ENCODE data around the gene HHIPL1. TPM values are rescaled to one million over a fixed set of nuclear protein-coding genes. Genes with fewer than 3 reads are reported as not detected.
A peak's percentile ranks its signal among the peaks of the same experiment; 100 is the strongest.

HHIPL1 gene
- total and polyA plus RNA-seq, 4 donors = 0.31 to 4.0 (median 1.1) TPM

- peaks cover 0 to 10% (median 7%) of the 10 kb centered on the region in 3 donors for H3K27me3 ChIP-seq (ENCODE audit: control insufficient read depth in 3 of 3, insufficient read depth in 3 of 3, low read length in 2 of 3)
- WGBS, 2 donors = 78 to 86% methylated on average over 7 of the region's 7 CpGs
- peaks cover 4 to 23% (median 8%) of the 10 kb centered on the region in 5 donors for H3K4me1 ChIP-seq (ENCODE audit: control insufficient read depth in 5 of 5, insufficient read depth in 5 of 5, low read length in 5 of 5)
- no peak overlapping the region for H3K27ac ChIP-seq (ENCODE audit: low read depth in 1 of 2, low read length in 1 of 2)
- DNase-seq (no peak), ATAC-seq (ENCODE audit: insufficient read depth, low FRiP score) (no peak)
- H3K4me3 ChIP-seq = no peak overlapping the region
- no peak for TF ChIP-seq CTCF (IDR thresholded peaks at IDR 0.05; ENCODE audit: control extremely low read depth, extremely low read depth)
- H3K36me3 ChIP-seq (ENCODE audit: control insufficient read depth in 4 of 4, insufficient read depth in 4 of 4, low read length in 4 of 4) = peaks cover 0 to 2% (median 0%) of the 10 kb centered on the region in 4 donors
- H3K9ac ChIP-seq (ENCODE audit: insufficient read depth in 1 of 2, low read length in 2 of 2) = no peak overlapping the region
- no peaks in the 10 kb centered on the region for H3K9me3 ChIP-seq (ENCODE audit: control insufficient read depth in 4 of 4, insufficient read depth in 3 of 4, low read length in 3 of 4)
Observed at GRCh38 chr14:99606359-99606758, 38.6 kb upstream of the HHIPL1 start.

- peaks cover 0 to 2% (median 0%) of the 10 kb centered on the region in 4 donors for H3K36me3 ChIP-seq (ENCODE audit: control insufficient read depth in 4 of 4, insufficient read depth in 4 of 4, low read length in 4 of 4)
- no peak for ATAC-seq (ENCODE audit: insufficient read depth, low FRiP score)
- peaks cover 0 to 21% (median 5%) of the 10 kb centered on the region in 5 donors for H3K4me1 ChIP-seq (ENCODE audit: control insufficient read depth in 5 of 5, insufficient read depth in 5 of 5, low read length in 5 of 5)
- H3K4me3 ChIP-seq = no peak overlapping the region
- H3K27me3 ChIP-seq (ENCODE audit: control insufficient read depth in 3 of 3, insufficient read depth in 3 of 3, low read length in 2 of 3) = peaks cover 0 to under 1% (median 0%) of the 10 kb centered on the region in 3 donors
- no peak for TF ChIP-seq CTCF (IDR thresholded peaks at IDR 0.05; ENCODE audit: control extremely low read depth, extremely low read depth)
- no peak overlapping the region for H3K9ac ChIP-seq (ENCODE audit: insufficient read depth in 1 of 2, low read length in 2 of 2)
- H3K9me3 ChIP-seq (ENCODE audit: control insufficient read depth in 4 of 4, insufficient read depth in 3 of 4, low read length in 3 of 4) = no peaks in the 10 kb centered on the region
- WGBS, 2 donors = 93 to 100% methylated on average over 2 of the region's 2 CpGs
- DNase-seq = no peak
- H3K27ac ChIP-seq (ENCODE audit: low read depth in 1 of 2, low read length in 1 of 2) = no peak overlapping the region
Observed at GRCh38 chr14:99608591-99608990, 36.3 kb upstream of the HHIPL1 start.

DNA sequence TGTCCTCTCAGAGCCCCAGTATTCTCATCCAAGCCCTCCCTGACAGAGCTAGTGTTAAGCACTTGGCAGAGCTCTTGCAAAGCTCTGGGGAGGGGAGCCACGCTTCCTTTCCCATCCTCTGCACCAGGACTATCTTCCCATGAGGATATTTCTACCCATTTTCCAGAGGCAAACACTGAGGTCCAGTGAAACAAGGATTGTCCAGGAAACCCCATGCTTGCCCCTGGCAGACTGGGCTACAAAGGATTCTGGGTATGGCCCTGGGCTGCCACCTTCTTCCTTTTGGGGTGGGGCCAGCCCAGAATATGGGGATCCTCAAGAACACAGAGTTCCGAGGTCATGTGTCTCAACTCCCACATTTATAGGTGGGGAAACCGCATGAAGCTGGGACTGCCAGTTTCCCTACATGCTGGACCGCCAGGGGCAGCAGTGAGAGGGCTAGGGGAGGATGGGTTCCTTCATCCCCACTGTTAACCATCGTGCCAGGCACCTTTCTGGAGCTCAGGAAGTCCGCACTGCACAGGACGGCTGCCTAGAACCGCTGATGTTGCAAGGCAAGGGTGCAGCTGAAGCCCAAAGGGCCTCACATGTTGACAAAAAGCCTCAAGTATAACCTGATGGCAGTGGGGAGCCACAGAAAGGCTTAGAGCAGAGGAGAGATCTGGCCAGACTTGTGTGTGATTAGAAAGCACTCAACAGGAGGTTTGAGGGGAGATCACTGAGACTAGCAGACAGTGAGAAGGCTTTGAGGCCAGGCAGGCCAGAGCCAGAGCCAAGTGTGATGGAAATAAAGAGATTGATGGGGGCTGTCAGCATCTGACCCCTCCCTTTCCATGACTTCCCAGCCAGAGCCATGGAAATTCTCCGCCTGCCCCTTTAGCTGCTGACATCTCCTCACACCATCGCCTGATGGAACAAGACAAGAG, 35.4 kb upstream of the HHIPL1 start:
- H3K4me1 ChIP-seq (ENCODE audit: control insufficient read depth in 5 of 5, insufficient read depth in 5 of 5, low read length in 5 of 5) = peaks cover 0 to 21% (median 5%) of the 10 kb centered on the region in 5 donors
- ATAC-seq (ENCODE audit: insufficient read depth, low FRiP score) (no peak), DNase-seq (peak in 1 of 3 donors; percentile 24)
- H3K4me3 ChIP-seq = no peak overlapping the region
- H3K36me3 ChIP-seq (ENCODE audit: control insufficient read depth in 4 of 4, insufficient read depth in 4 of 4, low read length in 4 of 4) = peaks cover 0 to 2% (median 0%) of the 10 kb centered on the region in 4 donors
- no peaks in the 10 kb centered on the region for H3K27me3 ChIP-seq (ENCODE audit: control insufficient read depth in 3 of 3, insufficient read depth in 3 of 3, low read length in 2 of 3)
- 71 to 73% methylated on average over 10 of the region's 10 CpGs for WGBS, 2 donors
- TF ChIP-seq CTCF (IDR thresholded peaks at IDR 0.05; ENCODE audit: control extremely low read depth, extremely low read depth) = no peak
- no peak overlapping the region for H3K9ac ChIP-seq (ENCODE audit: insufficient read depth in 1 of 2, low read length in 2 of 2)
- no peak overlapping the region for H3K27ac ChIP-seq (ENCODE audit: low read depth in 1 of 2, low read length in 1 of 2)
- no peaks in the 10 kb centered on the region for H3K9me3 ChIP-seq (ENCODE audit: control insufficient read depth in 4 of 4, insufficient read depth in 3 of 4, low read length in 3 of 4)
